Testis (tissue), 2 donors: ENCODE measurements around the gene GABRR3.

ENCODE experiments used
- POLR2A ChIP-seq: fragments of 450-650 bp; IDR thresholded peaks from one replicate; pipeline ENCODE4 v1.6.1; 2017; ENCODE audit warnings: antibody characterized with exemption, mild to moderate bottlenecking, moderate library complexity
- TF ChIP-seq, protein P1 (sequence below), 3 experiments: fragments of 450-650 bp in 2 of 3; fragments of 200-600 bp in 1 of 3; sonication (generic) in 1 of 3; IDR thresholded peaks; one replicate each; pipeline ENCODE4 v1.5.1; 2016 to 2019; ENCODE audit warnings: antibody characterized with exemption in 3 of 3, mild to moderate bottlenecking in 2 of 3, moderate library complexity in 1 of 3

DNA sequence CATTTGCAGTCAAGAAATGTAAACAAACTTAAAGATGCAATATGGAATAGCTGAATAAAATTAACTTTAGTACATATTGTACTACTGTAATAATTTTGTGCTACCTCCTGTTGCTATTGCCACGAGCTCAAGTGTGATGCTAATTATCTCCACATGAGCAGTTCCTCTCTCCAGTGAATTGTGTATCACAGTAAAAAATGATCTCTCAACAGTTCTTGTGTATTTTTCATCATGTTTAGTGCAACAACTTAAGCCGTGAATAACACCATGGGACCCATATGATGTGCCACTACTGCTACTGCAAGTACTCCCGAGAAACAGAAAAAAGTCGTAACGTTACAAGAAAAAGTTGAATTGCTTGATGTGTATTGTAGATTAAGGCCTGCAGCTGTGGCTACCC, 75.2 kb downstream of the GABRR3 start:
- TF ChIP-seq, protein P1, sequence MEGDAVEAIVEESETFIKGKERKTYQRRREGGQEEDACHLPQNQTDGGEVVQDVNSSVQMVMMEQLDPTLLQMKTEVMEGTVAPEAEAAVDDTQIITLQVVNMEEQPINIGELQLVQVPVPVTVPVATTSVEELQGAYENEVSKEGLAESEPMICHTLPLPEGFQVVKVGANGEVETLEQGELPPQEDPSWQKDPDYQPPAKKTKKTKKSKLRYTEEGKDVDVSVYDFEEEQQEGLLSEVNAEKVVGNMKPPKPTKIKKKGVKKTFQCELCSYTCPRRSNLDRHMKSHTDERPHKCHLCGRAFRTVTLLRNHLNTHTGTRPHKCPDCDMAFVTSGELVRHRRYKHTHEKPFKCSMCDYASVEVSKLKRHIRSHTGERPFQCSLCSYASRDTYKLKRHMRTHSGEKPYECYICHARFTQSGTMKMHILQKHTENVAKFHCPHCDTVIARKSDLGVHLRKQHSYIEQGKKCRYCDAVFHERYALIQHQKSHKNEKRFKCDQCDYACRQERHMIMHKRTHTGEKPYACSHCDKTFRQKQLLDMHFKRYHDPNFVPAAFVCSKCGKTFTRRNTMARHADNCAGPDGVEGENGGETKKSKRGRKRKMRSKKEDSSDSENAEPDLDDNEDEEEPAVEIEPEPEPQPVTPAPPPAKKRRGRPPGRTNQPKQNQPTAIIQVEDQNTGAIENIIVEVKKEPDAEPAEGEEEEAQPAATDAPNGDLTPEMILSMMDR (IDR thresholded peaks at IDR 0.05) = no peak
- no peak for TF ChIP-seq POLR2A
